OCI-LY7 (cell line): ENCODE data around the gene ACOX1.

Source experiments
- CTCF ChIP-seq: fragments of 200-600 bp; sonication (generic); conservative IDR thresholded peaks from 2 replicates; pipeline ENCODE4 v1.5.1; 2014; ENCODE audit warnings: mild to moderate bottlenecking, antibody characterized with exemption, low read length, moderate library complexity, mixed read lengths
- EZH2phosphoT487 ChIP-seq: fragments of 200-600 bp; sonication (generic); IDR thresholded peaks from 2 replicates; pipeline ENCODE4 v1.6.1; 2018; ENCODE audit warnings: low read depth, borderline replicate concordance, mild to moderate bottlenecking, mixed run types, antibody characterized with exemption, low read length, moderate library complexity, mixed read lengths

DNA sequence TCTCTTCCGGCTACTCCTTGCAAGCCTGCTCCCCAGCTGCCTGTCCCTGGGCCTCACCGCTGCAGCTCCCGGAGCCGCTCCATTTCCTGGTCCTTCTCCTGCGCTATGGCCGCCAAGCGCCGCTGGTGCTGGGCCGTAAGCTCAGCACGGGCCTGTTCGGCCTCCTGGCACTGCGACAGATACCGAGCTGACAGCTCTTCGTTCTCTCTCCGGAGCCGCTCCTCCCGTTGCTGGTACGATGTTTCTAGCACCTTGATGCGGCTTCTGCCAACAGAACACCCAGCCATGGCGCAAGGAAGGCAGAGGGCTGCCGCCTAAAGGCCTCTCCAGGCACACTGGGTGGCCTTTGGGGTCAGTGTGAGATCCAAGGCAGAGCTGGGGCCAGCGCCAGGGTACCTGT, 59.4 kb downstream of the ACOX1 start:
- TF ChIP-seq CTCF (no peak), EZH2phosphoT487 (no peak)
